ENCODE results near the gene FRMD8.

DNA sequence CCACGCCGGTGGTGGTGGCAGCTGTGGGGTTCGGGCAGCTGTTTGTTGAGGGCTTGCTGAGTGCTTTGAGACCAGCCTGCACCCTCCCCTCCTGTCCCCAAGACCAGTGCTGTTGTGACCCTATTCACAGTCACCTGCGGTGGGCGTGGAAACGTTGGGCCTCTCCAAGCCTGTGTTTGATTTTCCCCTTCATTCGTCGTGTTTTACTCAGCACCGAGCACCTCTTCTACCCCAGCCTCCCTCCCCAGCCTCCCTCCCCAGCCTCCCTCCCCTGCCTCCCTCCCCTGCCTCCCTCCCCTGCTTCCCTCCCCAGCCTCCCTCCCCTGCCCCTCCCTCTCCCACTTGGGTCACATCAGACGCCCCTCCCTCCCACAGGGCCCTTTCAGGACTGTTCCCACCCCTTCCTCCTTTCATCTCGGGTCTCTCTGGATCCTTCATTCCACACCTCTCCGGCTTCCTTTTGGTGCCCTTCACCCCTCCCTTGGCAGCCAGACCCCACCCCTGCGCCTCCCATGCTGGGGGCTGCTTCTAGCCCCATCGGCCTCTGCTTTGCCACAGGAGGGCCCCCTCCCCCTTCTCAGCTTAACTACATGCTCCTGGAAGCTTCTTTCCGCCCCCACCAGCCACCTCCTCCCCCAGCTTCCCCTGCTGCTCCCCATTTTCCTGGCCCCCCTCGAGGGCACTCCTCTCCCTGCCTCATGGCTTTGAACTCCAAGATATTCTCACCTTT, 14.8 kb downstream of the FRMD8 start:
- TF ChIP-seq, protein P1, sequence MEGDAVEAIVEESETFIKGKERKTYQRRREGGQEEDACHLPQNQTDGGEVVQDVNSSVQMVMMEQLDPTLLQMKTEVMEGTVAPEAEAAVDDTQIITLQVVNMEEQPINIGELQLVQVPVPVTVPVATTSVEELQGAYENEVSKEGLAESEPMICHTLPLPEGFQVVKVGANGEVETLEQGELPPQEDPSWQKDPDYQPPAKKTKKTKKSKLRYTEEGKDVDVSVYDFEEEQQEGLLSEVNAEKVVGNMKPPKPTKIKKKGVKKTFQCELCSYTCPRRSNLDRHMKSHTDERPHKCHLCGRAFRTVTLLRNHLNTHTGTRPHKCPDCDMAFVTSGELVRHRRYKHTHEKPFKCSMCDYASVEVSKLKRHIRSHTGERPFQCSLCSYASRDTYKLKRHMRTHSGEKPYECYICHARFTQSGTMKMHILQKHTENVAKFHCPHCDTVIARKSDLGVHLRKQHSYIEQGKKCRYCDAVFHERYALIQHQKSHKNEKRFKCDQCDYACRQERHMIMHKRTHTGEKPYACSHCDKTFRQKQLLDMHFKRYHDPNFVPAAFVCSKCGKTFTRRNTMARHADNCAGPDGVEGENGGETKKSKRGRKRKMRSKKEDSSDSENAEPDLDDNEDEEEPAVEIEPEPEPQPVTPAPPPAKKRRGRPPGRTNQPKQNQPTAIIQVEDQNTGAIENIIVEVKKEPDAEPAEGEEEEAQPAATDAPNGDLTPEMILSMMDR (conservative IDR thresholded peaks at IDR 0.05; ENCODE audit: low read depth, low read length): no peak
- TF ChIP-seq EZH2 (IDR thresholded peaks at IDR 0.05; ENCODE audit: low read length, unreplicated experiment): no peak
- no peak for TF ChIP-seq EZH2phosphoT487 (IDR thresholded peaks at IDR 0.05; ENCODE audit: borderline replicate concordance, low read length)
